SIG-M5 treated with dmso at 0.1 percent for 504 hours (cell line): ENCODE results near the gene SLC12A5.
A peak's percentile ranks its signal among the peaks of the same experiment; 100 is the strongest.
"Not testable (repeated sequence)": the region's sequence is repeated elsewhere in the genome, so short reads cannot be mapped to it uniquely, and the experiment has no call there.

Experiments
- DNase-seq: peaks from one replicate; lab custom pipeline; 2025; ENCODE audit not compliant: unreplicated experiment; lab: John Stamatoyannopoulos, UW

Gene SLC12A5

GRCh38 chr20:46028772-46029371, at the start of gene SLC12A5:
TSS of gene SLC12A5 (plus strand) at chr20:46029215. CDS start at chr20:46029345, 130 bp downstream.
- DNase-seq: no peak

- no peak for DNase-seq
These were observed 47.8 kb upstream of the SLC12A5 start for GRCh38 chr20:45981261-45981660.

GRCh38 chr20:45983279-45983743, 45.7 kb upstream of the SLC12A5 start:
- DNase-seq: no peak

GRCh38 chr20:45985573-45985972, 43.4 kb upstream of the SLC12A5 start:
- DNase-seq: no peak

GRCh38 chr20:45987108-45987780, 41.8 kb upstream of the SLC12A5 start:
- peak; percentile 47 for DNase-seq

GRCh38 chr20:45988830-45989229, 40.2 kb upstream of the SLC12A5 start:
- DNase-seq: not testable (repeated sequence)

GRCh38 chr20:45991616-45992015, 37.4 kb upstream of the SLC12A5 start:
- DNase-seq: no peak

- peak; percentile 93 for DNase-seq
These were observed 35.6 kb upstream of the SLC12A5 start for GRCh38 chr20:45993197-45993951.

- no peak for DNase-seq
These were observed 34.1 kb upstream of the SLC12A5 start for GRCh38 chr20:45994761-45995493.

- peak; percentile 65 for DNase-seq
These were observed 33.4 kb upstream of the SLC12A5 start for GRCh38 chr20:45995495-45996097.

GRCh38 chr20:45997187-45997586, 31.8 kb upstream of the SLC12A5 start:
- DNase-seq: no peak

- DNase-seq: peak; percentile 88
These were observed 30.7 kb upstream of the SLC12A5 start for GRCh38 chr20:45998337-45998736.

GRCh38 chr20:45998761-45999160, 30.3 kb upstream of the SLC12A5 start:
- peak; percentile 78 for DNase-seq

GRCh38 chr20:45999557-46000261, 29.3 kb upstream of the SLC12A5 start:
- no peak for DNase-seq

- no peak for DNase-seq
These were observed 28.6 kb upstream of the SLC12A5 start for GRCh38 chr20:46000262-46000996.

- no peak for DNase-seq
These were observed 27.5 kb upstream of the SLC12A5 start for GRCh38 chr20:46001498-46001897.

- no peak for DNase-seq
These were observed 27.0 kb upstream of the SLC12A5 start for GRCh38 chr20:46002008-46002407.

GRCh38 chr20:46004187-46004586, 24.8 kb upstream of the SLC12A5 start:
- no peak for DNase-seq

- DNase-seq: peak; percentile 94
These were observed 24.0 kb upstream of the SLC12A5 start for GRCh38 chr20:46004889-46005473.
